ENCODE measurements around the gene RIMKLB. TPM values are rescaled to one million over a fixed set of nuclear protein-coding genes. Genes with fewer than 3 reads are reported as not detected.
"Not testable (repeated sequence)": the region's sequence is repeated elsewhere in the genome, so short reads cannot be mapped to it uniquely, and the experiment has no call there.

Gene RIMKLB
- total and polyA plus RNA-seq, 2 of the 4 experiments (the other 2 are of a cell fraction), result 12.5 to 18.8 TPM

- BruUV-seq (replicated peaks), result no TSS peak
- no peak overlapping the region for H2AK5ac ChIP-seq (ENCODE audit: low read depth, low read length)
- H2AK9ac ChIP-seq (replicated peaks; ENCODE audit: low read depth, low read length, poor library complexity), result no peak overlapping the region
- H3K4me1 ChIP-seq (ENCODE audit: control insufficient read depth, insufficient read depth, low read length), result no peaks in the 10 kb centered on the region
- no peak overlapping the region for H3K18ac ChIP-seq (ENCODE audit: low read depth, low read length)
- no peak overlapping the region for H3K27ac ChIP-seq (ENCODE audit: insufficient read depth, low read length)
- no peak overlapping the region for H3K4me2 ChIP-seq (ENCODE audit: low read depth, low read length)
- no peak overlapping the region for H3K23ac ChIP-seq (ENCODE audit: low read depth, low read length)
- ATAC-seq (ENCODE audit: low read depth) (peak; percentile 61; the same call in 1 of the 2 replicates), DNase-seq (peak; percentile 9)
- no peak overlapping the region for H3K14ac ChIP-seq (replicated peaks; ENCODE audit: low read depth, low read length)
- no peak overlapping the region for H2BK5ac ChIP-seq (ENCODE audit: low read depth, low read length, poor library complexity, severe bottlenecking)
- H4K91ac ChIP-seq (ENCODE audit: insufficient read depth, low read depth, low read length), result no peak overlapping the region
- H2AFZ ChIP-seq (replicated peaks; ENCODE audit: low read length, poor library complexity), result no peak overlapping the region
- no peaks in the 10 kb centered on the region for H4K20me1 ChIP-seq (ENCODE audit: insufficient read depth, low read length)
- in situ Hi-C loops (cut with MboI; ENCODE audit: low sequenced_read_pairs), result no loop called here
- no peak overlapping the region for H3K9ac ChIP-seq (ENCODE audit: low read depth, low read length)
- H3K27me3 ChIP-seq (ENCODE audit: control insufficient read depth, insufficient read depth, low read length), result no peaks in the 10 kb centered on the region
- no peaks in the 10 kb centered on the region for H3K9me3 ChIP-seq (ENCODE audit: control insufficient read depth, insufficient read depth, low read length)
- dilution Hi-C loops (cut with HindIII; ENCODE audit: low sequenced_read_pairs, unreplicated experiment), result no loop called here
- H3K4ac ChIP-seq (ENCODE audit: low read depth, low read length), result no peak overlapping the region
- H3K36me3 ChIP-seq (ENCODE audit: control insufficient read depth, insufficient read depth, low read length), result no peaks in the 10 kb centered on the region
- H4K8ac ChIP-seq (ENCODE audit: low read depth in 2 of 2, low read length in 2 of 2), result no peak overlapping the region
- no peaks in the 10 kb centered on the region for H3K79me1 ChIP-seq (ENCODE audit: low read depth in 1 of 2, low read length in 2 of 2)
- H3K4me3 ChIP-seq (ENCODE audit: insufficient read depth, low read depth, low read length), result no peak overlapping the region
- intact Hi-C loops (cut with micrococcal nuclease), result no loop called here
- H3K9me1 ChIP-seq (ENCODE audit: insufficient read depth, low read length), result no peaks in the 10 kb centered on the region
- H4K5ac ChIP-seq (ENCODE audit: low read depth, low read length), result no peak overlapping the region
- ChIA-PET POLR2A (ENCODE audit: unreplicated experiment) (no interaction called here), CTCF (no interaction called here)
- H2BK15ac ChIP-seq (ENCODE audit: low read depth, low read length), result no peak overlapping the region
- H3K56ac ChIP-seq (ENCODE audit: extremely low read depth, insufficient read depth, low read length), result no peak overlapping the region
- no peak for TF ChIP-seq CEBPB (IDR thresholded peaks at IDR 0.05; ENCODE audit: low read depth, low read length)
- H2BK20ac ChIP-seq (ENCODE audit: low read depth, low read length), result no peak overlapping the region
- no CpG with 5 or more reads among the region's 5 CpGs for WGBS, 2 experiments (ENCODE audit: extremely low coverage in 2 of 2, insufficient read length in 1 of 2)
- H2BK120ac ChIP-seq (ENCODE audit: low read depth, low read length), result no peak overlapping the region
Measured at GRCh38 chr12:8819666-8819980, 121.8 kb downstream of the RIMKLB start.

GRCh38 chr12:8820676-8821407 lies 123.1 kb downstream of the RIMKLB start:
- H3K36me3 ChIP-seq (ENCODE audit: control insufficient read depth, insufficient read depth, low read length); H3K27me3 ChIP-seq (ENCODE audit: control insufficient read depth, insufficient read depth, low read length); H3K56ac ChIP-seq (ENCODE audit: extremely low read depth, insufficient read depth, low read length); H3K4ac ChIP-seq (ENCODE audit: low read depth, low read length); H4K20me1 ChIP-seq (ENCODE audit: insufficient read depth, low read length); H3K18ac ChIP-seq (ENCODE audit: low read depth, low read length); H2BK15ac ChIP-seq (ENCODE audit: low read depth, low read length); H2BK20ac ChIP-seq (ENCODE audit: low read depth, low read length); H3K23ac ChIP-seq (ENCODE audit: low read depth, low read length); H2BK5ac ChIP-seq (ENCODE audit: low read depth, low read length, poor library complexity, severe bottlenecking); H2AK9ac ChIP-seq (replicated peaks; ENCODE audit: low read depth, low read length, poor library complexity); ATAC-seq (ENCODE audit: low read depth); H3K4me1 ChIP-seq (ENCODE audit: control insufficient read depth, insufficient read depth, low read length); H2AK5ac ChIP-seq (ENCODE audit: low read depth, low read length); H2BK120ac ChIP-seq (ENCODE audit: low read depth, low read length); CTCF ChIA-PET; H3K79me1 ChIP-seq (ENCODE audit: low read depth in 1 of 2, low read length in 2 of 2); H3K14ac ChIP-seq (replicated peaks; ENCODE audit: low read depth, low read length); in situ Hi-C loops (cut with MboI; ENCODE audit: low sequenced_read_pairs); POLR2A ChIA-PET (ENCODE audit: unreplicated experiment); H3K4me2 ChIP-seq (ENCODE audit: low read depth, low read length); H3K27ac ChIP-seq (ENCODE audit: insufficient read depth, low read length); H2AFZ ChIP-seq (replicated peaks; ENCODE audit: low read length, poor library complexity); H3K9ac ChIP-seq (ENCODE audit: low read depth, low read length); H3K4me3 ChIP-seq (ENCODE audit: insufficient read depth, low read depth, low read length); BruUV-seq (replicated peaks); DNase-seq; H4K5ac ChIP-seq (ENCODE audit: low read depth, low read length); H3K9me1 ChIP-seq (ENCODE audit: insufficient read depth, low read length); H4K8ac ChIP-seq (ENCODE audit: low read depth in 2 of 2, low read length in 2 of 2); dilution Hi-C loops (cut with HindIII; ENCODE audit: low sequenced_read_pairs, unreplicated experiment); H3K9me3 ChIP-seq (ENCODE audit: control insufficient read depth, insufficient read depth, low read length); H4K91ac ChIP-seq (ENCODE audit: insufficient read depth, low read depth, low read length): not testable (repeated sequence)
- intact Hi-C loops (cut with micrococcal nuclease), result loop anchor here (5.0 to 10.0 kb wide), 2 partner anchors 84 to 279 kb away; partner anchors contain the start of gene CLEC4E
- WGBS, 2 experiments (ENCODE audit: extremely low coverage in 2 of 2, insufficient read length in 1 of 2), result 80% methylated on average over 2 of the region's 8 CpGs; no CpG with 5 or more reads in 1 of the 2 experiments
